Hepatocyte (in vitro differentiated cells): Measurements from ENCODE around the gene LMBRD2.

Source experiments
- EZH2 ChIP-seq: fragments of 200-600 bp; sonication (generic); IDR thresholded peaks from 2 replicates; pipeline ENCODE4 v1.6.1; 2016; ENCODE audit warnings: antibody characterized with exemption, mild to moderate bottlenecking, borderline replicate concordance
- TF ChIP-seq, protein P1 (sequence below): fragments of 200-600 bp; sonication (generic); IDR thresholded peaks from 2 replicates; pipeline ENCODE4 v1.5.1; 2016; ENCODE audit warnings: antibody characterized with exemption, mild to moderate bottlenecking; ENCODE audit not compliant: poor library complexity

- TF ChIP-seq, protein P1, sequence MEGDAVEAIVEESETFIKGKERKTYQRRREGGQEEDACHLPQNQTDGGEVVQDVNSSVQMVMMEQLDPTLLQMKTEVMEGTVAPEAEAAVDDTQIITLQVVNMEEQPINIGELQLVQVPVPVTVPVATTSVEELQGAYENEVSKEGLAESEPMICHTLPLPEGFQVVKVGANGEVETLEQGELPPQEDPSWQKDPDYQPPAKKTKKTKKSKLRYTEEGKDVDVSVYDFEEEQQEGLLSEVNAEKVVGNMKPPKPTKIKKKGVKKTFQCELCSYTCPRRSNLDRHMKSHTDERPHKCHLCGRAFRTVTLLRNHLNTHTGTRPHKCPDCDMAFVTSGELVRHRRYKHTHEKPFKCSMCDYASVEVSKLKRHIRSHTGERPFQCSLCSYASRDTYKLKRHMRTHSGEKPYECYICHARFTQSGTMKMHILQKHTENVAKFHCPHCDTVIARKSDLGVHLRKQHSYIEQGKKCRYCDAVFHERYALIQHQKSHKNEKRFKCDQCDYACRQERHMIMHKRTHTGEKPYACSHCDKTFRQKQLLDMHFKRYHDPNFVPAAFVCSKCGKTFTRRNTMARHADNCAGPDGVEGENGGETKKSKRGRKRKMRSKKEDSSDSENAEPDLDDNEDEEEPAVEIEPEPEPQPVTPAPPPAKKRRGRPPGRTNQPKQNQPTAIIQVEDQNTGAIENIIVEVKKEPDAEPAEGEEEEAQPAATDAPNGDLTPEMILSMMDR: no peak
- no peak for TF ChIP-seq EZH2
These were observed 4.5 kb upstream of the LMBRD2 start for GRCh38 chr5:36156121-36156601.
